HG02840 (cell line): ENCODE results near the gene HBA2.
"Not testable (repeated sequence)": the region's sequence is repeated elsewhere in the genome, so short reads cannot be mapped to it uniquely, and the experiment has no call there.

Experiments
- ATAC-seq: cut with Tn5 transposase; IDR thresholded peaks from one replicate; pipeline ENCODE4 v1.9.1; 2021; ENCODE audit warnings: mild to moderate bottlenecking, moderate library complexity, moderate number of reproducible peaks; ENCODE audit not compliant: unreplicated experiment, low FRiP score

HBA2 gene

DNA sequence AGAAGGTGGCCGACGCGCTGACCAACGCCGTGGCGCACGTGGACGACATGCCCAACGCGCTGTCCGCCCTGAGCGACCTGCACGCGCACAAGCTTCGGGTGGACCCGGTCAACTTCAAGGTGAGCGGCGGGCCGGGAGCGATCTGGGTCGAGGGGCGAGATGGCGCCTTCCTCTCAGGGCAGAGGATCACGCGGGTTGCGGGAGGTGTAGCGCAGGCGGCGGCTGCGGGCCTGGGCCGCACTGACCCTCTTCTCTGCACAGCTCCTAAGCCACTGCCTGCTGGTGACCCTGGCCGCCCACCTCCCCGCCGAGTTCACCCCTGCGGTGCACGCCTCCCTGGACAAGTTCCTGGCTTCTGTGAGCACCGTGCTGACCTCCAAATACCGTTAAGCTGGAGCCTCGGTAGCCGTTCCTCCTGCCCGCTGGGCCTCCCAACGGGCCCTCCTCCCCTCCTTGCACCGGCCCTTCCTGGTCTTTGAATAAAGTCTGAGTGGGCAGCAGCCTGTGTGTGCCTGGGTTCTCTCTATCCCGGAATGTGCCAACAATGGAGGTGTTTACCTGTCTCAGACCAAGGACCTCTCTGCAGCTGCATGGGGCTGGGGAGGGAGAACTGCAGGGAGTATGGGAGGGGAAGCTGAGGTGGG is 657 bp downstream of the HBA2 start:
- not testable (repeated sequence) for ATAC-seq

DNA sequence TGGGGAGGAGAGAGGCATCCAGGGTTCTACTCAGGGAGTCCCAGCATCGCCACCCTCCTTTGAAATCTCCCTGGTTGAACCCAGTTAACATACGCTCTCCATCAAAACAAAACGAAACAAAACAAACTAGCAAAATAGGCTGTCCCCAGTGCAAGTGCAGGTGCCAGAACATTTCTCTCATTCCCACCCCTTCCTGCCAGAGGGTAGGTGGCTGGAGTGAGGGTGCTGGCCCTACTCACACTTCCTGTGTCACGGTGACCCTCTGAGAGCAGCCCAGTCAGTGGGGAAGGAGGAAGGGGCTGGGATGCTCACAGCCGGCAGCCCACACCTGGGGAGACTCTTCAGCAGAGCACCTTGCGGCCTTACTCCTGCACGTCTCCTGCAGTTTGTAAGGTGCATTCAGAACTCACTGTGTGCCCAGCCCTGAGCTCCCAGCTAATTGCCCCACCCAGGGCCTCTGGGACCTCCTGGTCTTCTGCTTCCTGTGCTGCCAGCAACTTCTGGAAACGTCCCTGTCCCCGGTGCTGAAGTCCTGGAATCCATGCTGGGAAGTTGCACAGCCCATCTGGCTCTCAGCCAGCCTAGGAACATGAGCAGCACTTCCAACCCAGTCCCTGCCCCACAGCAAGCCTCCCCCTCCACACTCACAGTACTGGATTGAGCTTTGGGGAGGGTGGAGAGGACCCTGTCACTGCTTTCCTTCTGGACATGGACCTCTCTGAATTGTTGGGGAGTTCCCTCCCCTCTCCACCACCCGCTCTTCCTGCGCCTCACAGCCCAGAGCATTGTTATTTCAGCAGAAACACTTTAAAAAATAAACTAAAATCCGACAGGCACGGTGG is 1.5 kb downstream of the HBA2 start:
- ATAC-seq = not testable (repeated sequence)

DNA sequence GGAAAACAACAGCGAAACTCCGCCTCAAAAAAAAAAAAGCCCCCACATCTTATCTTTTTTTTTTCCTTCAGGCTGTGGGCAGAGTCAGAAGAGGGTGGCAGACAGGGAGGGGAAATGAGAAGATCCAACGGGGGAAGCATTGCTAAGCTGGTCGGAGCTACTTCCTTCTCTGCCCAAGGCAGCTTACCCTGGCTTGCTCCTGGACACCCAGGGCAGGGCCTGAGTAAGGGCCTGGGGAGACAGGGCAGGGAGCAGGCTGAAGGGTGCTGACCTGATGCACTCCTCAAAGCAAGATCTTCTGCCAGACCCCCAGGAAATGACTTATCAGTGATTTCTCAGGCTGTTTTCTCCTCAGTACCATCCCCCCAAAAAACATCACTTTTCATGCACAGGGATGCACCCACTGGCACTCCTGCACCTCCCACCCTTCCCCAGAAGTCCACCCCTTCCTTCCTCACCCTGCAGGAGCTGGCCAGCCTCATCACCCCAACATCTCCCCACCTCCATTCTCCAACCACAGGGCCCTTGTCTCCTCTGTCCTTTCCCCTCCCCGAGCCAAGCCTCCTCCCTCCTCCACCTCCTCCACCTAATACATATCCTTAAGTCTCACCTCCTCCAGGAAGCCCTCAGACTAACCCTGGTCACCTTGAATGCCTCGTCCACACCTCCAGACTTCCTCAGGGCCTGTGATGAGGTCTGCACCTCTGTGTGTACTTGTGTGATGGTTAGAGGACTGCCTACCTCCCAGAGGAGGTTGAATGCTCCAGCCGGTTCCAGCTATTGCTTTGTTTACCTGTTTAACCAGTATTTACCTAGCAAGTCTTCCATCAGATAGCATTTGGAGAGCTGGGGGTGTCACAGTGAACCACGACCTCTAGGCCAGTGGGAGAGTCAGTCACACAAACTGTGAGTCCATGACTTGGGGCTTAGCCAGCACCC is 2.6 kb downstream of the HBA2 start:
- ATAC-seq = no peak

DNA sequence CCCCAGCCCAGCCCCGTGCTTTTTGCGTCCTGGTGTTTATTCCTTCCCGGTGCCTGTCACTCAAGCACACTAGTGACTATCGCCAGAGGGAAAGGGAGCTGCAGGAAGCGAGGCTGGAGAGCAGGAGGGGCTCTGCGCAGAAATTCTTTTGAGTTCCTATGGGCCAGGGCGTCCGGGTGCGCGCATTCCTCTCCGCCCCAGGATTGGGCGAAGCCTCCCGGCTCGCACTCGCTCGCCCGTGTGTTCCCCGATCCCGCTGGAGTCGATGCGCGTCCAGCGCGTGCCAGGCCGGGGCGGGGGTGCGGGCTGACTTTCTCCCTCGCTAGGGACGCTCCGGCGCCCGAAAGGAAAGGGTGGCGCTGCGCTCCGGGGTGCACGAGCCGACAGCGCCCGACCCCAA is 3.3 kb downstream of the HBA2 start:
- ATAC-seq = not testable (repeated sequence)

GRCh38 chr16:176477-177382 is 4.1 kb downstream of the HBA2 start, which contains the start of gene HBA1:
HBA1 (plus strand) TSS chr16:176680; CDS start chr16:176717, 37 bp downstream.
- ATAC-seq = not testable (repeated sequence)

GRCh38 chr16:177394-177822 is 4.7 kb downstream of the HBA2 start:
- no peak for ATAC-seq

GRCh38 chr16:177981-178667 is 5.4 kb downstream of the HBA2 start:
- ATAC-seq = no peak

- ATAC-seq = no peak
These were observed 6.0 kb downstream of the HBA2 start for GRCh38 chr16:178668-179015.

DNA sequence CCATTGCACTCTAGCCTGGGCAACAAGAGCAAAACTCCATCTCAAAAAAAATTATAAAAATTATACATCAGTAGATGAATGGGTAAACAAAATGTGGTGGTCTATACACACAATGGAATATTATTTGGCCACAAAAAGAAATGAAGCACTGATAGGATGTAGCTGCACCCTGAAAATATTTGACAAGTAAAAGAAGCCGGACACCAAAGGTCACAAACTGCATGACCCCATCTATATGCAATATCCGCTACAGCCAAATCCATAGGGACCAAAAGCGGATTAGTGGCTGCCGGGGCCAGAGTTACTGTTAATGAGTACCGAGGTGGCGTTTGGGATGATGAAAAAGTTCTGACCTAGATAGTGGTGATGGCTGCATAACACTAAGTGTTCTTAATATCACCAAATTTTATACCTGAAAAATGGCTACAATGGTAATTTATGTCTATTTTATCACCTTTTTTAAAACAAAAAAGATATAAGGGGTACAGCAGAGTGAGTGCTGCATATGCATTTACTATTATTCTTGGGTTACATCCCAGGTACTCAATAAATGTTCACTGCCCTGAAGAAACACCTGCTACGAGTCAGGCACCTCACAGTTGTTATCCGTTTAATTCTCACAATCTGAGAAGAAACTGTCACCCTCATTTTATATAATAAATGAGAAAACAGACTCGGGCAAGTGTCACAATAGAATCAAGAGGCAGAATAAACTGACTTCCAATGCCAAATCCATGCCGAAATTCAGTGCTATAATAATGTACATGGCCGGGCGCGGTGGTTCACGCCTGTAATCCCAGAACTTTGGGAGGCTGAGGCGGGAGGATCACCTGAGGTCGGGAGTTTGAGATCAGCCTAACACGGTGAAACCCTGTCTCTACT is 6.8 kb downstream of the HBA2 start:
- ATAC-seq = no peak

DNA sequence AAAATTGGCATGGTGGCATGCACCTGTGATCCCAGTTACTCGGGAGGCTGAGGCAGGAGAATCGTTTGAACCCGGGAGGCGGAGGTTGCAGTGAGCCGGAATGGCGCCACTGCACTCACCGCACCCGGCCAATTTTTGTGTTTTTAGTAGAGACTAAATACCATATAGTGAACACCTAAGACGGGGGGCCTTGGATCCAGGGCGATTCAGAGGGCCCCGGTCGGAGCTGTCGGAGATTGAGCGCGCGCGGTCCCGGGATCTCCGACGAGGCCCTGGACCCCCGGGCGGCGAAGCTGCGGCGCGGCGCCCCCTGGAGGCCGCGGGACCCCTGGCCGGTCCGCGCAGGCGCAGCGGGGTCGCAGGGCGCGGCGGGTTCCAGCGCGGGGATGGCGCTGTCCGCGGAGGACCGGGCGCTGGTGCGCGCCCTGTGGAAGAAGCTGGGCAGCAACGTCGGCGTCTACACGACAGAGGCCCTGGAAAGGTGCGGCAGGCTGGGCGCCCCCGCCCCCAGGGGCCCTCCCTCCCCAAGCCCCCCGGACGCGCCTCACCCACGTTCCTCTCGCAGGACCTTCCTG is 7.5 kb downstream of the HBA2 start, which contains the start of gene HBQ1:
Gene HBQ1, plus strand, starts transcription at position 359 of the 575 bp plus-strand sequence. Its CDS starts 28 bp downstream, at position 387.
- no peak for ATAC-seq

DNA sequence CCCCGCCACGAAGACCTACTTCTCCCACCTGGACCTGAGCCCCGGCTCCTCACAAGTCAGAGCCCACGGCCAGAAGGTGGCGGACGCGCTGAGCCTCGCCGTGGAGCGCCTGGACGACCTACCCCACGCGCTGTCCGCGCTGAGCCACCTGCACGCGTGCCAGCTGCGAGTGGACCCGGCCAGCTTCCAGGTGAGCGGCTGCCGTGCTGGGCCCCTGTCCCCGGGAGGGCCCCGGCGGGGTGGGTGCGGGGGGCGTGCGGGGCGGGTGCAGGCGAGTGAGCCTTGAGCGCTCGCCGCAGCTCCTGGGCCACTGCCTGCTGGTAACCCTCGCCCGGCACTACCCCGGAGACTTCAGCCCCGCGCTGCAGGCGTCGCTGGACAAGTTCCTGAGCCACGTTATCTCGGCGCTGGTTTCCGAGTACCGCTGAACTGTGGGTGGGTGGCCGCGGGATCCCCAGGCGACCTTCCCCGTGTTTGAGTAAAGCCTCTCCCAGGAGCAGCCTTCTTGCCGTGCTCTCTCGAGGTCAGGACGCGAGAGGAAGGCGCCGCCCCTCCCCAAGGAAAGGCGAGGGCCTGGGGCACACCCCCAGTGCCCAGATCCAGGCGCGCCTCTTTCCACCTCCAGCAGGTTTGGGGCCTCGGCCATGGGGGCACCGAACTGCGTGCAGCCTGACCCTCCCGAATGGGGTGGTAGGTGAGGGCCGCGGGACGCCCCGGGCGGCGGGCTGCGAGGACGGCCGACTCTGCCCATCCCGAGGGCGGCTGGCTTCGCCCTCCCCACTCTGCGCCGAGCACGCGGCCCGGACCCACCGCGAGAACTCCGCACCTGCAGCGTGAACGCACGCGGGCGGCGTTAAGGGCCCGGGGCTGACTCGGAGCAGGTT is 8.2 kb downstream of the HBA2 start:
- no peak for ATAC-seq

- peak; percentile 54 for ATAC-seq
These were observed 8.9 kb downstream of the HBA2 start for GRCh38 chr16:181565-182021.

- ATAC-seq = no peak
These were observed 10.3 kb downstream of the HBA2 start for GRCh38 chr16:183005-183404.

DNA sequence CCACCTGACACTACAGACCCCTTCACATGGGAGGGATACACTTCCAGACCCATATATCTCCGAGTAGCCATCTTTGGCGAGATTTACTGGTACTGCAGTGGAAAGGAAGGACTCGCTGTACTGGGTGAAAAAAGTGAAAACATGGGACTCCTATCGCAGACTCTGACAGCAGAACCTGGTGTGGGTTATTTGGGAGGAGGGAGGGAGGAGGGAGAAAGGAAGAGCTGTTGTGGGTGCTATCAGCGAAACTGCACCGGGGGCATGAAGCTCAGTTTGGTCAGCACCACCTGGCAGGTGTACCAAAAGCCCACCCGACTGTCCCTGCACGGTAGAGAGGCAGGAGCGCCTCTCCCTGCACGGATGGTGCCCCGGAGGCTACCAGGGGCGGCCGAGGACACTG is 12.5 kb downstream of the HBA2 start:
- ATAC-seq = no peak

- no peak for ATAC-seq
These were observed 13.0 kb downstream of the HBA2 start for GRCh38 chr16:185691-186090.

DNA sequence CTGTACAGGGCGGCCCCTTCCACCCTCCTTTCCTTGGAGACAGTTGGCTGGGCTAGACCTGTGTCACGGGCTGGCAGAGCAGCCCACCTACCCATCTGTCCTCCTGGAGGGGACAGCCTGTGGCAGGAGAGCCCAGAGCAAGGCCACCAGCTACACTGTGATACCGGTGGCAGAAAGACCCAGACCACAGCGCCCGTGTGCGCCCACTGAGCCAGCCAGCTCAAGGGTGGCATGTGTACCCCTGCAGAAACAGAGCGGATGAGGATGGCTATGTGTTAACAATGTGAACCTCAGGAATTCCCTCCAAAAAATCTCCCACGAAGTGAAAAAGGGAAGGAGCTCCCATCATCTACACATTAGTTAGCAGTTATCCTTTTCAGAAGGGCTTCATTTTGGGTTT is 14.7 kb downstream of the HBA2 start:
- ATAC-seq = no peak

GRCh38 chr16:188674-189073 is 16.0 kb downstream of the HBA2 start:
- ATAC-seq = no peak
